Hepatocyte (in vitro differentiated cells): ENCODE data around the gene ADAM33.

ENCODE experiments used
- EZH2phosphoT487 ChIP-seq: fragments of 200-600 bp; sonication (generic); IDR thresholded peaks from one replicate; pipeline ENCODE4 v1.6.1; 2018; ENCODE audit warnings: antibody characterized with exemption, mild to moderate bottlenecking, low read depth, moderate library complexity; ENCODE audit not compliant: unreplicated experiment, severe bottlenecking
- TF ChIP-seq, protein P1 (sequence below): fragments of 200-600 bp; sonication (generic); IDR thresholded peaks from 2 replicates; pipeline ENCODE4 v1.5.1; 2016; ENCODE audit warnings: antibody characterized with exemption, mild to moderate bottlenecking; ENCODE audit not compliant: poor library complexity

DNA sequence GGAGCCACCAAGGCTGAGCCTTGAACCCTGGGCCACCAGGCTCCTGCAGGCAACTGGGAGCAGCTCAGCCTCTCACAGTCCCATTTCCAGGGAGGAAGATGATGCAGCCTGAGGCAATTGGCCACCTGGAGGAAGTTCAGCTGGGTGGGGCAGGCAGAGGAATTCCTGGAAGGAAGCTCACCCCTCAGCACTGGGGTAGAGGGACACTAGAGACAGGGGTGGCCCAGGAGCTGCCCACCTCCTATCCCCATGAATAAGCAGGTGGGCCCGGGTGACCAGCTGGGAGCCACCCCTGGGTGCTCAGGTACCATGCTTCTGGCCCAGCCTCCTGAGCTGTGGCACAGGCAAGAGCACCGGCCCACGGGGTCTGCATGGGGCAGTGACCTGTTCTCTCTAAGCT, 47.1 kb upstream of the ADAM33 start:
- TF ChIP-seq, protein P1, sequence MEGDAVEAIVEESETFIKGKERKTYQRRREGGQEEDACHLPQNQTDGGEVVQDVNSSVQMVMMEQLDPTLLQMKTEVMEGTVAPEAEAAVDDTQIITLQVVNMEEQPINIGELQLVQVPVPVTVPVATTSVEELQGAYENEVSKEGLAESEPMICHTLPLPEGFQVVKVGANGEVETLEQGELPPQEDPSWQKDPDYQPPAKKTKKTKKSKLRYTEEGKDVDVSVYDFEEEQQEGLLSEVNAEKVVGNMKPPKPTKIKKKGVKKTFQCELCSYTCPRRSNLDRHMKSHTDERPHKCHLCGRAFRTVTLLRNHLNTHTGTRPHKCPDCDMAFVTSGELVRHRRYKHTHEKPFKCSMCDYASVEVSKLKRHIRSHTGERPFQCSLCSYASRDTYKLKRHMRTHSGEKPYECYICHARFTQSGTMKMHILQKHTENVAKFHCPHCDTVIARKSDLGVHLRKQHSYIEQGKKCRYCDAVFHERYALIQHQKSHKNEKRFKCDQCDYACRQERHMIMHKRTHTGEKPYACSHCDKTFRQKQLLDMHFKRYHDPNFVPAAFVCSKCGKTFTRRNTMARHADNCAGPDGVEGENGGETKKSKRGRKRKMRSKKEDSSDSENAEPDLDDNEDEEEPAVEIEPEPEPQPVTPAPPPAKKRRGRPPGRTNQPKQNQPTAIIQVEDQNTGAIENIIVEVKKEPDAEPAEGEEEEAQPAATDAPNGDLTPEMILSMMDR = no peak
- no peak for TF ChIP-seq EZH2phosphoT487
